Measurements from ENCODE around the gene TIGD4.

TIGD4 gene

GRCh38 chr4:152738827-152739226, 40.7 kb downstream of the TIGD4 start:
- DNase-seq (ENCODE audit: low read depth): peak; percentile 38
- TF ChIP-seq, protein P1, sequence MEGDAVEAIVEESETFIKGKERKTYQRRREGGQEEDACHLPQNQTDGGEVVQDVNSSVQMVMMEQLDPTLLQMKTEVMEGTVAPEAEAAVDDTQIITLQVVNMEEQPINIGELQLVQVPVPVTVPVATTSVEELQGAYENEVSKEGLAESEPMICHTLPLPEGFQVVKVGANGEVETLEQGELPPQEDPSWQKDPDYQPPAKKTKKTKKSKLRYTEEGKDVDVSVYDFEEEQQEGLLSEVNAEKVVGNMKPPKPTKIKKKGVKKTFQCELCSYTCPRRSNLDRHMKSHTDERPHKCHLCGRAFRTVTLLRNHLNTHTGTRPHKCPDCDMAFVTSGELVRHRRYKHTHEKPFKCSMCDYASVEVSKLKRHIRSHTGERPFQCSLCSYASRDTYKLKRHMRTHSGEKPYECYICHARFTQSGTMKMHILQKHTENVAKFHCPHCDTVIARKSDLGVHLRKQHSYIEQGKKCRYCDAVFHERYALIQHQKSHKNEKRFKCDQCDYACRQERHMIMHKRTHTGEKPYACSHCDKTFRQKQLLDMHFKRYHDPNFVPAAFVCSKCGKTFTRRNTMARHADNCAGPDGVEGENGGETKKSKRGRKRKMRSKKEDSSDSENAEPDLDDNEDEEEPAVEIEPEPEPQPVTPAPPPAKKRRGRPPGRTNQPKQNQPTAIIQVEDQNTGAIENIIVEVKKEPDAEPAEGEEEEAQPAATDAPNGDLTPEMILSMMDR (IDR thresholded peaks at IDR 0.05; ENCODE audit: insufficient read depth, low read depth, low read length, missing control alignments): no peak
- no peak overlapping the region for H3K4me3 ChIP-seq (ENCODE audit: low read length)

DNA sequence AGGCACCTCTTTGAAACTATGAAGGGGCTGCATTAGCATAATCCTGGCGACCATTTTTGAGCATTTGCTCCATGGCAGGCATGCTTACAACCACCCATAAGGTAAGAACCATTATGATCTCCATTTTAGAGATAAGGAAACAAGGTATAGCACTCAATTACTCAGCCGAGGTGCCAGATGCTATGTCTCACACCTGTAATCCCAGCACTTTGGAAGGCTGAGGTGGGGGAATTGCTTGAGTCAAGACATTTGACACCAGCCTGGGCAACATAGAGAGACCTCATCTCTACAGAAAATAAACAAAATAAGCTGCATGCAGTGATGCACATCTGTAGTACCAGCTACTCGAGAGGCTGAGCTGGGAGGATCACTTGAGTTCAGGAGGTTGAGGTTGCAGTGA, 43.6 kb downstream of the TIGD4 start:
- no peak for DNase-seq (ENCODE audit: low read depth)
- no peak overlapping the region for H3K4me3 ChIP-seq (ENCODE audit: low read length)
- TF ChIP-seq, protein P1 (IDR thresholded peaks at IDR 0.05; ENCODE audit: insufficient read depth, low read depth, low read length, missing control alignments): no peak

GRCh38 chr4:152735396-152735859, 44.1 kb downstream of the TIGD4 start:
- TF ChIP-seq, protein P1 (IDR thresholded peaks at IDR 0.05; ENCODE audit: insufficient read depth, low read depth, low read length, missing control alignments): peak; percentile 53
- H3K4me3 ChIP-seq (ENCODE audit: low read length): no peak overlapping the region
- peak; percentile 46 for DNase-seq (ENCODE audit: low read depth)

DNA sequence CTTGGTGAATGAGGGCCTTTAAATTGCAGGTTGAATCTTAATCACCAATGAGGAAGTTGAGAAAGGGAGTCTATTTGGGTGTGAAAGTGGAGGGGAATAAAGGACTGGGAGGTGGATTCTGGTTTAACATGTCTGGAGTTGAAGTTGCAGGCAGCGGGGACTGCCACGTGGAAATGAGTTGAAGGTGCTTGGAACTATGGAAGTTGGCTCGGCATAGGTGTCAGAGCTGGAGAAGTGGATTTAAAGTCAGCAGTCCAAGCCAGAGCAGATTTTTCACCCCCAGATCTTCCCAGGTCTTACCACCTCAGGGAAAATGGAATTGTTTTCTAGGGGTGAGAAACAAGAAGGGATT, 44.9 kb downstream of the TIGD4 start:
- H3K4me3 ChIP-seq (ENCODE audit: low read length): no peak overlapping the region
- TF ChIP-seq, protein P1 (IDR thresholded peaks at IDR 0.05; ENCODE audit: insufficient read depth, low read depth, low read length, missing control alignments): no peak
- DNase-seq (ENCODE audit: low read depth): peak; percentile 21

- H3K4me3 ChIP-seq (ENCODE audit: low read length): no peak overlapping the region
- TF ChIP-seq, protein P1 (IDR thresholded peaks at IDR 0.05; ENCODE audit: insufficient read depth, low read depth, low read length, missing control alignments): no peak
- DNase-seq (ENCODE audit: low read depth): no peak
Measured at GRCh38 chr4:152734015-152734698, 45.4 kb downstream of the TIGD4 start.

DNA sequence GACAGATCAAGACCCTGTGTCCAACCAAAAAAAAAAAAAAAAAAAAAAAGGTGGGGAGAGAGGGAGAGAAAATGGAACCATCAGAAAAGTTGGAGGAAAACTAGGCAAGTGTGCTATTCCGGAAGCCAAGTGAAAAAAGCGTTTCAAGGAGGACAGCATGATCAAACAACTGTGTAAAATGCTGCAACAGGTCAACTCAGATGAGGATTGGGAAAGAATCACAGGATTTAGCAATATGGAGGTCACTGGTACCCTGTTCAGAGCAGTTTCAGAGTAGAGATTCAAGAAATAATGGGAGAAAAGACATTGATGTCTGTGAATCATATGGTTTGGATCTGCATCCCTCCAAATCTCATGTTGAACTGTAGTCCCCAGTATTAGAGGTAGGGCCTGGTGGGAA, 47.5 kb downstream of the TIGD4 start:
- no peak for DNase-seq (ENCODE audit: low read depth)
- no peak overlapping the region for H3K4me3 ChIP-seq (ENCODE audit: low read length)
- TF ChIP-seq, protein P1 (IDR thresholded peaks at IDR 0.05; ENCODE audit: insufficient read depth, low read depth, low read length, missing control alignments): no peak

DNA sequence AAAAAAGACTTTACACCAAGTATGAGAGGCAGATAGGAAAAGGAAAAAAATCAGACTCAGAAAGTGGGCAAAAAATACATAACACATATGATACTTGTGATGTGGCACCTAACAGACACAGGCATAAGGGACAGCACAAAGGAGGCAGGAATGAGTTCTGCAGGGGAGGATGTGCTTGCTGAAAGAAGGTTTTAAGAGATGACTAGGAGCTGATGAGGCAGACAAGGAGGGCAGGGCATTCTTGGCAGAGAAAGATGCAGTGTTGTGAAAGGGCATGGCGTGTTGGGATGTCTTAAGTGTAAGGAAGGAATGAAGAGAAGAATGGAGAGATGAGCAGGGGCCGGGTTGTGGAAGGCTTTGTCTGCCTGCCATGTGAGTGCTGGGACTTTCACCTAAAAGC, 50.1 kb downstream of the TIGD4 start:
- TF ChIP-seq, protein P1 (IDR thresholded peaks at IDR 0.05; ENCODE audit: insufficient read depth, low read depth, low read length, missing control alignments): no peak
- no peak overlapping the region for H3K4me3 ChIP-seq (ENCODE audit: low read length)
- DNase-seq (ENCODE audit: low read depth): peak; percentile 96
